ENCODE results near the gene CXCR3. TPM values are rescaled to one million over a fixed set of nuclear protein-coding genes. Genes with fewer than 3 reads are reported as not detected.
"Not testable (repeated sequence)": the region's sequence is repeated elsewhere in the genome, so short reads cannot be mapped to it uniquely, and the experiment has no call there.

The CXCR3 gene
- total RNA-seq, 1 donor from 2014 or later = not detected

DNA sequence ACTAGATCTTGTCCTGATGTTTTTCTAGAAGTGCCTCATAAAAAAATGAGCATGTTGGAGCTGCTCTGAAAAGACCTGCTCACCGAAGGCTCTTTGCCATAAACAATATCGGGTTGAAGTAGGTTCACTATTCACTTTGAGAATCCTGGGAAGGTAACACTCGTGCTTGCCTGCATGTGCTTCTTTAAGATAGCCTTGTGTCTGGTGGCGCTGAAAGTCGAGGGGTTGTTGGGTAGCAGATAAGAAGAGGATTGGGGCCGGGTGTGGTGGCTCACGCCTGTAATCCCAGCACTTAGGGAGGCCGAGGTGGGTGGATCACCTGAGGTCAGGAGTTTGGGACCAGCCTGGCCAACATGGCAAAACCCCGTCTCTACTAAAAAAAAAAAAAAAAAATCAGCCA is 6.6 kb downstream of the CXCR3 start:
- not testable (repeated sequence) for DNase-seq (ENCODE audit: low read depth, low spot score)

- no peak for DNase-seq (ENCODE audit: low read depth, low spot score)
Observed at GRCh38 chrX:71609095-71609750, 9.1 kb downstream of the CXCR3 start.

- no peak for DNase-seq (ENCODE audit: low read depth, low spot score)
Observed at GRCh38 chrX:71607488-71607887, 10.8 kb downstream of the CXCR3 start.

GRCh38 chrX:71606536-71607216 is 11.6 kb downstream of the CXCR3 start:
- DNase-seq (ENCODE audit: low read depth, low spot score) = no peak

GRCh38 chrX:71604796-71605568 is 13.3 kb downstream of the CXCR3 start:
- DNase-seq (ENCODE audit: low read depth, low spot score) = no peak

DNA sequence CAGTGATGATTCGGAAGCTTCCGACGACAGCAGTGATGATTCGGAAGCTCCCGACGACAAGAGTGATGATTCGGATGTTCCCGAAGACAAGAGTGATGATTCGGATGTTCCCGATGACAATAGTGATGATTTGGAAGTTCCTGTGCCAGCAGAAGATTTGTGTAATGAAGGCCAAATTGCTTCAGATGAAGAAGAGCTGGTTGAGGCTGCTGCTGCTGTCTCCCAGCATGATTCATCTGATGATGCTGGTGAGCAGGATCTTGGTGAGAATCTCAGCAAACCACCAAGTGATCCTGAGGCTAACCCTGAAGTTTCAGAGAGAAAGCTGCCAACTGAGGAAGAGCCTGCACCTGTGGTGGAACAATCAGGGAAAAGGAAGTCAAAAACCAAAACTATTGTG is 14.2 kb downstream of the CXCR3 start:
- DNase-seq (ENCODE audit: low read depth, low spot score) = no peak

DNA sequence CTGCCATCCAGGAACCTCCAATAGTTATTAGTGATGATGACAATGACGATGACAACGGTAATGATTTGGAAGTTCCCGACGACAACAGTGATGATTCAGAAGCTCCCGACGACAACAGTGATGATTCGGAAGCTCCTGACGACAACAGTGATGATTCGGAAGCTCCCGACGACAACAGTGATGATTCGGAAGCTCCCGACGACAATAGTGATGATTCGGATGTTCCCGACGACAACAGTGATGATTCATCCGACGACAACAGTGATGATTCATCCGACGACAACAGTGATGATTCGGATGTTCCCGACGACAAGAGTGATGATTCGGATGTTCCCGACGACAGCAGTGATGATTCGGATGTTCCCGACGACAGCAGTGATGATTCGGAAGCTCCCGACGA is 14.7 kb downstream of the CXCR3 start:
- DNase-seq (ENCODE audit: low read depth, low spot score) = no peak

GRCh38 chrX:71599965-71600364 is 18.3 kb downstream of the CXCR3 start:
- no peak for DNase-seq (ENCODE audit: low read depth, low spot score)

DNA sequence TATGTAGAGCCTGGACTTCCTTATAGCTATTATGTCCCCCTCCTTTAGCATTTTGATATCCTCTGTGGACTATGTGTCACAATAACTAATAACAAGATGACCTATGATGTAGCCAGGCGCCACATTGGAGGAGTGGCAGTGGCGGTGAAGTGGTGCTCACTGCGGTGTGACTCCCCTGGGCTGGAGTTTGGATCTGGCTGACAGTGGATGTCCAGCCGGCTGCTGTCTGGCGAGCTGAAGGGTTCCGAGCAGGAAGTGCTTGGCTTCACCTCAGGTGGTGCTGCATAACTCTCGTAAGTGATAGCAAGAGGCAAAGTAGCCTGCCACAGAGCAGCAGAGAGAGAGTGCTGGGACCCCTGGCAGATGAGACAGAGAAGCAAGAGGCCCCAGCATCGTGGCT is 25.1 kb downstream of the CXCR3 start:
- not testable (repeated sequence) for DNase-seq (ENCODE audit: low read depth, low spot score)

GRCh38 chrX:71586929-71587328 is 31.4 kb downstream of the CXCR3 start:
- DNase-seq (ENCODE audit: low read depth, low spot score) = no peak

GRCh38 chrX:71581210-71581609 is 37.1 kb downstream of the CXCR3 start:
- no peak for DNase-seq (ENCODE audit: low read depth, low spot score)

GRCh38 chrX:71579990-71580380 is 38.3 kb downstream of the CXCR3 start:
- no peak for DNase-seq (ENCODE audit: low read depth, low spot score)

GRCh38 chrX:71579136-71579989 is 38.9 kb downstream of the CXCR3 start:
- no peak for DNase-seq (ENCODE audit: low read depth, low spot score)

- DNase-seq (ENCODE audit: low read depth, low spot score) = no peak
Observed at GRCh38 chrX:71578253-71579135, 39.8 kb downstream of the CXCR3 start, which contains the start of gene GCNA. Gene GCNA, plus strand, starts transcription at chrX:71578437. Its CDS starts 2,385 bp downstream, at chrX:71580822.

- no peak for DNase-seq (ENCODE audit: low read depth, low spot score)
Observed at GRCh38 chrX:71577682-71578081, 40.6 kb downstream of the CXCR3 start.

GRCh38 chrX:71573590-71573989 is 44.7 kb downstream of the CXCR3 start:
- DNase-seq (ENCODE audit: low read depth, low spot score) = no peak

- not testable (repeated sequence) for DNase-seq (ENCODE audit: low read depth, low spot score)
Observed at GRCh38 chrX:71571390-71571789, 46.9 kb downstream of the CXCR3 start.

All from pulmonary artery endothelial cell (primary cell).